Measurements from ENCODE around the gene CD9. TPM values are rescaled to one million over a fixed set of nuclear protein-coding genes. Genes with fewer than 3 reads are reported as not detected.

CD9 gene
- total and polyA plus RNA-seq, 2 donors (not counting 1 experiment from before 2014, with no cell fraction given): 520 to 856 TPM

- H2AFZ ChIP-seq (ENCODE audit: low read length): no peak overlapping the region
- H3K27me3 ChIP-seq (ENCODE audit: control insufficient read depth, insufficient read depth, low read length): peaks cover 14% of the 10 kb centered on the region
- no peaks in the 10 kb centered on the region for H3K79me2 ChIP-seq (ENCODE audit: control insufficient read depth, insufficient read depth, low read length)
- no peak overlapping the region for H3K9ac ChIP-seq (ENCODE audit: insufficient read depth, low read length)
- no peak for TF ChIP-seq EZH2 (IDR thresholded peaks at IDR 0.05; ENCODE audit: low read length, missing control alignments)
- TF ChIP-seq CTCF (conservative IDR thresholded peaks at IDR 0.05 in 1 of 2, IDR thresholded peaks at IDR 0.05 in 1 of 2; ENCODE audit: low read depth in 1 of 2, low read length in 2 of 2): no peak
- no peaks in the 10 kb centered on the region for H3K4me1 ChIP-seq (ENCODE audit: control insufficient read depth, extremely low read depth, insufficient read depth, low read length)
- no peak for DNase-seq (ENCODE audit: low read depth in 2 of 2)
- H3K9me3 ChIP-seq (ENCODE audit: control insufficient read depth, insufficient read depth, low read depth, low read length): no peaks in the 10 kb centered on the region
- no peak overlapping the region for H3K4me2 ChIP-seq (ENCODE audit: extremely low read depth, insufficient read depth, low read length)
- H3K4me3 ChIP-seq (replicated peaks in 1 of 4; ENCODE audit: control extremely low read depth in 1 of 4, insufficient read depth in 1 of 4, low read depth in 3 of 4, low read length in 4 of 4): no peak overlapping the region
- no peaks in the 10 kb centered on the region for H4K20me1 ChIP-seq (ENCODE audit: control insufficient read depth, extremely low read depth, insufficient read depth, low read length)
- no peak overlapping the region for H3K27ac ChIP-seq (ENCODE audit: insufficient read depth, low read length)
- no peaks in the 10 kb centered on the region for H3K36me3 ChIP-seq (ENCODE audit: control insufficient read depth, insufficient read depth, low read length)
Measured at GRCh38 chr12:6249580-6249979, 49.4 kb downstream of the CD9 start.

- no peaks in the 10 kb centered on the region for H3K79me2 ChIP-seq (ENCODE audit: control insufficient read depth, insufficient read depth, low read length)
- no peak overlapping the region for H2AFZ ChIP-seq (ENCODE audit: low read length)
- no peaks in the 10 kb centered on the region for H3K4me1 ChIP-seq (ENCODE audit: control insufficient read depth, extremely low read depth, insufficient read depth, low read length)
- no peak overlapping the region for H3K9ac ChIP-seq (ENCODE audit: insufficient read depth, low read length)
- H3K27me3 ChIP-seq (ENCODE audit: control insufficient read depth, insufficient read depth, low read length): peaks cover 14% of the 10 kb centered on the region
- no peaks in the 10 kb centered on the region for H3K9me3 ChIP-seq (ENCODE audit: control insufficient read depth, insufficient read depth, low read depth, low read length)
- DNase-seq (ENCODE audit: low read depth in 2 of 2): no peak
- H4K20me1 ChIP-seq (ENCODE audit: control insufficient read depth, extremely low read depth, insufficient read depth, low read length): no peaks in the 10 kb centered on the region
- TF ChIP-seq CTCF (conservative IDR thresholded peaks at IDR 0.05 in 1 of 2, IDR thresholded peaks at IDR 0.05 in 1 of 2; ENCODE audit: low read depth in 1 of 2, low read length in 2 of 2) (no peak), EZH2 (IDR thresholded peaks at IDR 0.05; ENCODE audit: low read length, missing control alignments) (no peak)
- no peak overlapping the region for H3K4me2 ChIP-seq (ENCODE audit: extremely low read depth, insufficient read depth, low read length)
- H3K36me3 ChIP-seq (ENCODE audit: control insufficient read depth, insufficient read depth, low read length): no peaks in the 10 kb centered on the region
- H3K27ac ChIP-seq (ENCODE audit: insufficient read depth, low read length): no peak overlapping the region
- H3K4me3 ChIP-seq (replicated peaks in 1 of 4; ENCODE audit: control extremely low read depth in 1 of 4, insufficient read depth in 1 of 4, low read depth in 3 of 4, low read length in 4 of 4): no peak overlapping the region
Measured at GRCh38 chr12:6250343-6250742, 50.1 kb downstream of the CD9 start.

GRCh38 chr12:6253278-6253677, 53.1 kb downstream of the CD9 start:
- TF ChIP-seq EZH2 (IDR thresholded peaks at IDR 0.05; ENCODE audit: low read length, missing control alignments) (no peak), CTCF (conservative IDR thresholded peaks at IDR 0.05 in 1 of 2, IDR thresholded peaks at IDR 0.05 in 1 of 2; ENCODE audit: low read depth in 1 of 2, low read length in 2 of 2) (no peak)
- Histone ChIP-seq H3K79me2 (ENCODE audit: control insufficient read depth, insufficient read depth, low read length) (no peaks in the 10 kb centered on the region), H3K9me3 (ENCODE audit: control insufficient read depth, insufficient read depth, low read depth, low read length) (no peaks in the 10 kb centered on the region), H3K4me3 (replicated peaks in 1 of 4; ENCODE audit: control extremely low read depth in 1 of 4, insufficient read depth in 1 of 4, low read depth in 3 of 4, low read length in 4 of 4) (no peak overlapping the region), H3K27me3 (ENCODE audit: control insufficient read depth, insufficient read depth, low read length) (peaks cover 16% of the 10 kb centered on the region), H4K20me1 (ENCODE audit: control insufficient read depth, extremely low read depth, insufficient read depth, low read length) (no peaks in the 10 kb centered on the region), H2AFZ (ENCODE audit: low read length) (no peak overlapping the region), H3K27ac (ENCODE audit: insufficient read depth, low read length) (no peak overlapping the region), H3K36me3 (ENCODE audit: control insufficient read depth, insufficient read depth, low read length) (no peaks in the 10 kb centered on the region), H3K4me1 (ENCODE audit: control insufficient read depth, extremely low read depth, insufficient read depth, low read length) (no peaks in the 10 kb centered on the region), H3K4me2 (ENCODE audit: extremely low read depth, insufficient read depth, low read length) (no peak overlapping the region), H3K9ac (ENCODE audit: insufficient read depth, low read length) (no peak overlapping the region)
- DNase-seq (ENCODE audit: low read depth in 2 of 2): no peak

Data from fibroblast of lung (primary cell).